ENCODE measurements around the gene PKD1L1.

Gene PKD1L1

GRCh38 chr7:47878662-47879061 is 69.6 kb downstream of the PKD1L1 start:
- no peaks in the 10 kb centered on the region for H3K36me3 ChIP-seq (ENCODE audit: insufficient read depth, low read depth, low read length)
- no peak overlapping the region for H3K9ac ChIP-seq (ENCODE audit: low read depth, low read length)
- no peaks in the 10 kb centered on the region for H3K27me3 ChIP-seq (ENCODE audit: insufficient read depth, low read length)
- no peak overlapping the region for H3K4me3 ChIP-seq (ENCODE audit: low read length)
- H3K9me3 ChIP-seq (ENCODE audit: insufficient read depth, low read depth, low read length) = no peaks in the 10 kb centered on the region
- H3K4me1 ChIP-seq (ENCODE audit: insufficient read depth, low read length) = no peaks in the 10 kb centered on the region
- H3K27ac ChIP-seq (ENCODE audit: low read length) = no peak overlapping the region

GRCh38 chr7:47877336-47877735 is 70.9 kb downstream of the PKD1L1 start:
- no peaks in the 10 kb centered on the region for H3K36me3 ChIP-seq (ENCODE audit: insufficient read depth, low read depth, low read length)
- no peaks in the 10 kb centered on the region for H3K27me3 ChIP-seq (ENCODE audit: insufficient read depth, low read length)
- H3K4me3 ChIP-seq (ENCODE audit: low read length) = no peak overlapping the region
- no peaks in the 10 kb centered on the region for H3K4me1 ChIP-seq (ENCODE audit: insufficient read depth, low read length)
- no peaks in the 10 kb centered on the region for H3K9me3 ChIP-seq (ENCODE audit: insufficient read depth, low read depth, low read length)
- H3K27ac ChIP-seq (ENCODE audit: low read length) = no peak overlapping the region
- H3K9ac ChIP-seq (ENCODE audit: low read depth, low read length) = no peak overlapping the region

DNA sequence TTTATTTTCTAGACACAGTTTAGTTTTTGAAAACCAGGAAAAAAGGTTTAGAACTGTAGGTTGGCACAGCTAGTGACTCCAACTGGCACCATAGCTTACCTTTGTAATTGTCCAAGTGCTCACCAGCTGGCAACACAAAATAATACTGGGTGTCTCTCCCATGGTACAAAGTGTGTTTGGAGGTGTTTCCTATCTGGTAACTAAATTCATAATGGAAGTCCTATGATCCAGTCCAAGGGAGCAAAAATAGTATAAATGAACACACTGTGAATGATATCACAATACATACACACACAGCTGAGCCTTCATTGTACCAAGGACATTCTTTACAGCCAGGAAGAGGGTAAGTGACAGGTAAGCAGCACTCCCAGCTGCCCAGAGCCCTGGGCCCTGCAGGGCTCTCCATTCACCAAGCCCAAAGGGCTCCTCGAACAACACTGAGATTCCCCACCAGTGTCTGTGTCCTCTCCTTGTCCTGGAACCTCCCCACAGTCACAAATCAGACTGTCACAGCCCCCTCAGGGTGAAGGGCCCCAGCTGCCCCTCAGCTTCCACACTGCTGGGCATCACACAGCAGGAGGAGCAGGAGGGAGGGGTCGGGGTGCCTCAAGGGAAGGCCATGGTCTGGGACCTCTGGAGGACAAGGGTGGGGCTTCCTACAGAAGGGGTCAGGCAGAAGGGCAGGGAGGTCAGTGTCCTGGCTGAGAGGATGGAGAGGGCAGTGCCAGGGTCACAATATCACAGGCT is 72.1 kb downstream of the PKD1L1 start:
- Histone ChIP-seq H3K4me3 (ENCODE audit: low read length) (no peak overlapping the region), H3K9ac (ENCODE audit: low read depth, low read length) (no peak overlapping the region), H3K9me3 (ENCODE audit: insufficient read depth, low read depth, low read length) (no peaks in the 10 kb centered on the region), H3K27me3 (ENCODE audit: insufficient read depth, low read length) (no peaks in the 10 kb centered on the region), H3K36me3 (ENCODE audit: insufficient read depth, low read depth, low read length) (no peaks in the 10 kb centered on the region), H3K4me1 (ENCODE audit: insufficient read depth, low read length) (no peaks in the 10 kb centered on the region), H3K27ac (ENCODE audit: low read length) (no peak overlapping the region)

DNA sequence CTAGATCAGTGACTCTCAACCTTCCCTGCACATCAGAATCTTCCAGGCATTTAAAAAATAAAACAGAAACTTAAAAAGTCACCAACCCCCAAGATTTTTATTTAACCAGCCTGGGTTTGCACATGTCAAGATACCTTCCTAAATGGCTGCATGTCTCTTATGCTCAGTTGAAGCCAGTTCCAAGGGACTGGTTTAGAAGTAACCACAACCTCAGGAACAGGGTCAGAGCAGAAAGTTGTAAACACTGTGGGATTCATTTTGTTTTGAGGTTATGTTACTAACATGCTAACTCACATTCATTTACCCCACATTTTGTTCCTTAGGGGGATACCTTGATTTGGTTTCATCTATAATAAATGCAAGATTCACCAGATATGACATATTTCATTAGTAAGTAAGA is 72.9 kb downstream of the PKD1L1 start:
- H3K9ac ChIP-seq (ENCODE audit: low read depth, low read length) = no peak overlapping the region
- no peaks in the 10 kb centered on the region for H3K27me3 ChIP-seq (ENCODE audit: insufficient read depth, low read length)
- no peak overlapping the region for H3K4me3 ChIP-seq (ENCODE audit: low read length)
- H3K36me3 ChIP-seq (ENCODE audit: insufficient read depth, low read depth, low read length) = no peaks in the 10 kb centered on the region
- no peaks in the 10 kb centered on the region for H3K4me1 ChIP-seq (ENCODE audit: insufficient read depth, low read length)
- no peak overlapping the region for H3K27ac ChIP-seq (ENCODE audit: low read length)
- H3K9me3 ChIP-seq (ENCODE audit: insufficient read depth, low read depth, low read length) = no peaks in the 10 kb centered on the region

GRCh38 chr7:47873762-47874161 is 74.5 kb downstream of the PKD1L1 start:
- Histone ChIP-seq H3K9me3 (ENCODE audit: insufficient read depth, low read depth, low read length) (no peaks in the 10 kb centered on the region), H3K36me3 (ENCODE audit: insufficient read depth, low read depth, low read length) (no peaks in the 10 kb centered on the region), H3K27ac (ENCODE audit: low read length) (no peak overlapping the region), H3K4me1 (ENCODE audit: insufficient read depth, low read length) (no peaks in the 10 kb centered on the region), H3K27me3 (ENCODE audit: insufficient read depth, low read length) (no peaks in the 10 kb centered on the region), H3K9ac (ENCODE audit: low read depth, low read length) (no peak overlapping the region), H3K4me3 (ENCODE audit: low read length) (no peak overlapping the region)

DNA sequence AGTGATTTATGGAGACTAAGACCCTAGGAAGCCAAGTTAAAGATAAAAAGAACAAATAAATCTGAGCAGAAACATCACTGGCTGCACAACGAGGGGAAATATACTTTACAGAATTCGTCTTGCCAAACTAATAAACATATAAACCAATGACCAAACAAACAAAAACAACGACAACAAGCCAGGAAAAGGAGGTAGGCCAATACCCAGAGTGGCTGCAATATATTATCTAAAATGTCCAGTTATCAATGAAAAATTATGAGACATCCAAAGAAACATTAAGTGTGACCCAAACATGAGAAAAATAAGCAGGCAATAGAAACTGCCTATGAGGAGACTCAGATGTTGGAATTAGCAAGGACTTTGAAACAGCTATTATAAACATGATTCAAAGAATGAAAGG is 81.0 kb downstream of the PKD1L1 start:
- no peaks in the 10 kb centered on the region for H3K27me3 ChIP-seq (ENCODE audit: insufficient read depth, low read length)
- no peak overlapping the region for H3K9ac ChIP-seq (ENCODE audit: low read depth, low read length)
- no peaks in the 10 kb centered on the region for H3K4me1 ChIP-seq (ENCODE audit: insufficient read depth, low read length)
- H3K27ac ChIP-seq (ENCODE audit: low read length) = no peak overlapping the region
- H3K9me3 ChIP-seq (ENCODE audit: insufficient read depth, low read depth, low read length) = no peaks in the 10 kb centered on the region
- H3K4me3 ChIP-seq (ENCODE audit: low read length) = no peak overlapping the region
- no peaks in the 10 kb centered on the region for H3K36me3 ChIP-seq (ENCODE audit: insufficient read depth, low read depth, low read length)

- Histone ChIP-seq H3K36me3 (ENCODE audit: insufficient read depth, low read depth, low read length) (no peaks in the 10 kb centered on the region), H3K9ac (ENCODE audit: low read depth, low read length) (no peak overlapping the region), H3K4me1 (ENCODE audit: insufficient read depth, low read length) (no peaks in the 10 kb centered on the region), H3K27me3 (ENCODE audit: insufficient read depth, low read length) (no peaks in the 10 kb centered on the region), H3K9me3 (ENCODE audit: insufficient read depth, low read depth, low read length) (no peaks in the 10 kb centered on the region), H3K27ac (ENCODE audit: low read length) (no peak overlapping the region), H3K4me3 (ENCODE audit: low read length) (no peak overlapping the region)
Measured at GRCh38 chr7:47866120-47866519, 82.1 kb downstream of the PKD1L1 start.

DNA sequence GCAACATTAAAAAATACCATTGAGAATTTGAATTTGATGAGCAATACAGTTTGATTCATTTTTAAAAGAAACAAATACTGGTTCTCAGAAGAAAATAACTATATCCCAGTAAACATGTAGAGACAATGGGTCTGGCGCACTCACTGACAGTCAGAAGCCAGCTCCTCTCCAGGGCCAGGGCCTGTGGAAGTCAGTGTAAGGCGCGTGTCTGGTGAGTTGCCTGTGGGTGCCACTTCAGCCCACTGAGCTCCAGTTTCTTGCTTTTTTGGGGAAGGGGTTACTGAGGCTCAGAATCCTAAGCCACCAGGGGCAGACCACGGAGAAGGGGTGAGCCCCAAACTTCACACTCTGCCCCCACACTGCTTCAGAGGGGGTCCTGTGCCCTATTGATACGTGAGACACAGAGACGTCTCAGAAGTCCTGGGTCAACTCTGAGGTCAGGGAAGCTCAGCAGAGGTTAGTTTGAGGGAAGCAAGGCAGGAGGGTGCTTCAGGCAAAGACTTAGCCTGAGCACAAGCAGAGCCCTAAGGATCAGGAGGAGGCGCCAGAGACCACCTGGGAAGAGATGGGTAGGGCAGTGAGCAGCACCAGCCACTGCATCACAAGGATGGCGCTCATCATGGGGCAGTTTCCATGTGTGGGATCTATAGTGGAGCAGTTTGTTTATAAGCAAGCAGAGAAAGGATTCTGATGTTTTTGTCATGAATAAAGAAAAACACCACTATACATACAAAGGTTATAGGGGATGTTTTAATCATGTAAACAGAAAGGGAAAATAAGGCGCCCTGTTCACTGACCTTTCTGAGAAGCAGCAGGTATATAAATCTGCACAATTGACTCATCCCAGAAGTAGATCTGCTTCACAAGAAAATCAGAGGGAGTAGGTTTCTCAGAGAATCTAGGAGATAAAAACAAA is 95.7 kb downstream of the PKD1L1 start:
- H3K4me3 ChIP-seq (ENCODE audit: low read length) = no peak overlapping the region
- H3K9me3 ChIP-seq (ENCODE audit: insufficient read depth, low read depth, low read length) = no peaks in the 10 kb centered on the region
- H3K27ac ChIP-seq (ENCODE audit: low read length) = no peak overlapping the region
- H3K9ac ChIP-seq (ENCODE audit: low read depth, low read length) = no peak overlapping the region
- H3K36me3 ChIP-seq (ENCODE audit: insufficient read depth, low read depth, low read length) = no peaks in the 10 kb centered on the region
- no peaks in the 10 kb centered on the region for H3K27me3 ChIP-seq (ENCODE audit: insufficient read depth, low read length)
- H3K4me1 ChIP-seq (ENCODE audit: insufficient read depth, low read length) = no peaks in the 10 kb centered on the region

DNA sequence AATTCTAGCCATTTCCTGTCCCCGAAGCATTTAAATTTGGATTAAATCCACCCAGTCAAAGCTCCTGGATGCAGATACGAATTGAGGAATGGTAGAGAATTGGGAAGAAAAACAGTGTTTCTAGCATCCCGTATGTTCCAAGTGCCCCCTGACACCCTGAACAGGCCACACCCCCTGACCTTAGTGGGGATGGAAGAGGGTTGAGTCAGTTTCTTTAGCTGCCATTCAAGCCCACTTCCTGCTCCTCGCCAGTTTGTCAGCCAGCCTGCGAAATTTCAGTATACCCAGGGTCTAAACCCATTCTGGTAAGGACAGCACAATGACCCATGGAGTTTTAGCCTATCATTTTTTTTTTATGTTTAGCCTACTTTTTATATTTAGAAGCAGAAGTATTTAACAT is 101.1 kb downstream of the PKD1L1 start:
- Histone ChIP-seq H3K27me3 (ENCODE audit: insufficient read depth, low read length) (no peaks in the 10 kb centered on the region), H3K27ac (ENCODE audit: low read length) (no peak overlapping the region), H3K4me3 (ENCODE audit: low read length) (no peak overlapping the region), H3K36me3 (ENCODE audit: insufficient read depth, low read depth, low read length) (no peaks in the 10 kb centered on the region), H3K9me3 (ENCODE audit: insufficient read depth, low read depth, low read length) (no peaks in the 10 kb centered on the region), H3K4me1 (ENCODE audit: insufficient read depth, low read length) (no peaks in the 10 kb centered on the region), H3K9ac (ENCODE audit: low read depth, low read length) (no peak overlapping the region)

- Histone ChIP-seq H3K27ac (ENCODE audit: low read length) (no peak overlapping the region), H3K27me3 (ENCODE audit: insufficient read depth, low read length) (no peaks in the 10 kb centered on the region), H3K36me3 (ENCODE audit: insufficient read depth, low read depth, low read length) (no peaks in the 10 kb centered on the region), H3K9me3 (ENCODE audit: insufficient read depth, low read depth, low read length) (no peaks in the 10 kb centered on the region), H3K4me3 (ENCODE audit: low read length) (no peak overlapping the region), H3K4me1 (ENCODE audit: insufficient read depth, low read length) (no peaks in the 10 kb centered on the region), H3K9ac (ENCODE audit: low read depth, low read length) (no peak overlapping the region)
Measured at GRCh38 chr7:47846138-47846836, 102.0 kb downstream of the PKD1L1 start.

DNA sequence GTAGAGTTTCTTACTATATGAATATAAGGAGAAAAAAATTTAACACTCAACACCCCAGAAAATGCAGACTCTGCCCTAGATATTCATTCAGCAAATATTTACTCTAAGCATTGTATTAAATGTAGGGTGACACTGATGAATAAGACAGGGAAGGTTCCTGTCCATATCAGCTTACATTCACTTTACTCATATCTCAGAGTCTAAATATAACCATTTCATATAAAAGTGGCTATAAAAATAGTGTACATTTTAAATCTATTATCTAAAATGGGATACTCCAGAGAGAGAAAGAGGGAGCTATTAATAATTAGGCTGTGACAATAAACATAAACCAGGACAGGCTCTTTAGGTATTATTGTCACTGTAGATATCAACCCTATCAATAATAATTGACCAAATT is 104.0 kb downstream of the PKD1L1 start:
- H3K9me3 ChIP-seq (ENCODE audit: insufficient read depth, low read depth, low read length) = no peaks in the 10 kb centered on the region
- no peak overlapping the region for H3K9ac ChIP-seq (ENCODE audit: low read depth, low read length)
- H3K27me3 ChIP-seq (ENCODE audit: insufficient read depth, low read length) = no peaks in the 10 kb centered on the region

More for the DNA sequence above, 104.0 kb downstream of the PKD1L1 start:
- H3K27ac ChIP-seq (ENCODE audit: low read length) = no peak overlapping the region
- no peaks in the 10 kb centered on the region for H3K36me3 ChIP-seq (ENCODE audit: insufficient read depth, low read depth, low read length)
- H3K4me1 ChIP-seq (ENCODE audit: insufficient read depth, low read length) = no peaks in the 10 kb centered on the region
- H3K4me3 ChIP-seq (ENCODE audit: low read length) = no peak overlapping the region

Measured in iPS-20b (cell line).